HG02623 (cell line): ENCODE results near the gene KCNMA1.

ENCODE experiments used
- ATAC-seq: cut with Tn5 transposase; IDR thresholded peaks from one replicate; pipeline ENCODE4 v1.9.1; 2021; ENCODE audit warnings: moderate library complexity; ENCODE audit not compliant: unreplicated experiment

The KCNMA1 gene

DNA sequence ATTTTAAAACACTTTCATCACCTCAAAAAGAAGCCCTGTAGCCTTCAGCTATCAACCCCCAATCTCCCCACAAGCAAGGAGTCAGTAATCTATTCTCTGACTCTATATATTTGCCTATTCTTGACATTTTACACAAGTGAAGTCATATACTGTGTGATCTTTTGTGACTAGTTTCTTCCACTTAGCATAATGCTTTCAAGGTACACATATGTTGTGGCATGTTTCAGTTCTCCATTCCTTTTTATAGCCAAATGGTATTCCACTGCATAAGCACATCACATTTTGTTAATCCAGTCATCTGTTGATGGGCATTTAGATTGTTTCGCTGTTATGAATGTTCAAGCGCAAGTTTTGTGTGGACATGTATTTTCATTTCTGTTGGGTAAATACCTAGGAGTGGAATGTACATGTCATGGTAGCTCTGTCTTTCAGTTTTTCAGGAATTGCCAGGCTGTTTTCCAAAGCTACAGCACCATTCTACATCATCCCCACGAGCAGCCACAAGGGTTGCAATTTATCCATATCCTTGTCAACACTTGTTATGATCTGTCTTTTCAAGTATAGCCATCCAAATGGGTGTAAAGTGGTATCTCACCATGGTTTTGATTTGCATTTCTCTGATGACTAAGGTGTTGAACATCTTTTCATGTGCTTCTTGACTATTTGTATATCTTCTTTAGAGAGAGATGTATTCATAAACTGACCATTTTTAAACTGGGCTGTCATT is 405.6 kb downstream of the KCNMA1 start:
- ATAC-seq: no peak

DNA sequence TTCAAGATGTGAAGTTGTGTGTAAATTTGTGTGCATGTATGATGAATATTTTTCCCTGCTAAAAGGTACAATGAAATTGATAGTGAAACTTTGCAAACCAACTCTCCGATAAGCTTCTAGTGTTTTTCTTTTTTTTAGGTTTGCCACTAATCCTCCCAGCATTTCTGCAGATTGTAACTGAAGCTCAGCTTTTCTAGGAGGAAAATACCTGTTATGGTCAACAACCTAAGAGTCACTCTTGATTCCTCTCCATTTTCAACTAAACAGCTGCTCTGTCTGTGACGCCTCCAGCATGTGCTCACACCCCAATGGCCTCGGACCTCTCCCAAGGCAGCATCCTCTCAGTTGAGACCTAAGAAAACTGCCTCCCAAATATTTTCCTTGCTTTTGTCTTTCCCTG is 406.2 kb downstream of the KCNMA1 start:
- ATAC-seq: no peak

DNA sequence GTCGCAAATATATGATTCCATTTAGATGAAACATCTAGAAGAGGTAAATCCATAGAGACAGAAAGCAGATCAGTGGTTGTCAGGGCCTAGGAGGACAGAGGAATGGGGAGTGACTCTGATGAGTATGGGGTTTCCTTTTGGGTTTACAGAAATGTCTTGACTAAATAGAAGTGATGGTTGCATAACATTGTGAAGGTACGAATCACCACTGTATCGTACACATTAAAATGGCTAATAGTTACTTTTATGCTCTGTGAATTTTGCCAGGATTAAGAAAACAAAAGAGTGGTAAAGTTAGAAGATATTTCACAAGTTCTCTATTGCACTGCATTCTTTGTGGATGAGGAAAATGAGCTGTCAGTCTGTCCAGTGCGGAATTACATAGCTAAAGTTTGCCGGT is 407.4 kb downstream of the KCNMA1 start:
- ATAC-seq: no peak

DNA sequence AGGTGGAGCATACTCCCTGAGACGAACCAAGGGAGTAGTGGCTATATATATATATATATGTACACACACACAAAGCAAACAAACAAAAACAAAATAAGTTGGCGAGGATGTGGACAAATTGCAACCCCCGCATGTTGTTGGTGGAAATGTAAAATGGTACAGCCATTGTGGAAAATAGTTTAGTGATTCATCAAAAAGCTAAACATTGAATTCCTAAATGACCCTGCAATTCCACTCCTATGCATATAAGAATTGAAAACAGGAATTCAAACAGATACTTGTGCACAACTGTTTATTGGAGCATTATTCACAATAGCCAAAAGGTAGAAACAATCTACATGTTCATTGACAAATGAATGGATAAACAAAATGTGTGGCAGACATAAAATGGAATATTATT is 407.9 kb downstream of the KCNMA1 start:
- ATAC-seq: no peak

DNA sequence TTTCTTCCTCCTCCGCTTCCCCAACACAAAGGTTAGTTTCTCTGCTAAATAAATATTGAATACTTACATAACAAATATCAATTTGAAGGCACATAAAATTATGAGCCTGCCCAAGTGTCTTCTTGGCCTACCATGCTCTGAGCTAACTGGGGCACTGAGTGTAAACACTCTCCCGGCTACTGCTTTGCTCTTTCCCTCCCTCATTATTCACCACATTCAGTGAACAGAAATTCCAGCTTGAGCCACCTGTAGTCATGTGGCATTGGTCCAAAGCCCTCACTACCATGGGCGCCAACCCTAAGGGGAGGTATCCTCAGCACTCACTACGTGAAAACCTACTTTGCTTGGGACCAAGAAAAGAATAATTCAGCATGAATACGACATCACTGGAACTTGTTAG is 409.0 kb downstream of the KCNMA1 start:
- ATAC-seq: no peak

DNA sequence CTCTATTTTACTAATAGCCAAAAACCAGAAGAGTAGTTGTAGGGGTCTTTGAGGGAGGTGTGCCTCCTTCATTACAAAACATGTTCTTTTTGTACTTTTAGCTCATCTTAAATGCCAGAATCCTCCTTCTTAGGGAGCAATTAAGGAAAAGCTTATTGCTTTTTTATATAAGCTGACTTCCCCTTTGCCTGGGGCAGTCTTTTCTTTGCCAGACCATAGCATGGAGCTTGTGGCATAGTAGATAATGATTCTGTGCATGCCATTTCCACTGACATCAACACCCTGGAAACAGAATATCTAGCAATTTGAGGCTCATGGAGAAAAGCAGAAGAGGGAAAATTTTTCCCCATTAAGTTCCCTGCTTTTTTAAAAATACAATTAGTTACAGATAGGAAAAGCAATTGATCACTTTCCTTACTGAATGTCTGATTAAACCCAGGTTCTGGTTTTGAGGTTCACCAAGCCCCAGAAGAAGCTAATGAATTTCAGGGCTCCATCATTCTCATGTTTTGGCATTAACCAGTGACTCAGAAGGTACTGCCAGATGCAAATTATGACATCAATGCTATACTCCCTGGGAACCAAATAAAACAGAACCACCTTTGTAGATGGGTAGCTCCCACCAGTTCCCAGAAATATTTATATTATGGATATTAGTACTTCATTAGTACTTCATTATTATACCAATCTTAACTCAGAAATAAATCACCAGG is 410.6 kb downstream of the KCNMA1 start:
- ATAC-seq: no peak

DNA sequence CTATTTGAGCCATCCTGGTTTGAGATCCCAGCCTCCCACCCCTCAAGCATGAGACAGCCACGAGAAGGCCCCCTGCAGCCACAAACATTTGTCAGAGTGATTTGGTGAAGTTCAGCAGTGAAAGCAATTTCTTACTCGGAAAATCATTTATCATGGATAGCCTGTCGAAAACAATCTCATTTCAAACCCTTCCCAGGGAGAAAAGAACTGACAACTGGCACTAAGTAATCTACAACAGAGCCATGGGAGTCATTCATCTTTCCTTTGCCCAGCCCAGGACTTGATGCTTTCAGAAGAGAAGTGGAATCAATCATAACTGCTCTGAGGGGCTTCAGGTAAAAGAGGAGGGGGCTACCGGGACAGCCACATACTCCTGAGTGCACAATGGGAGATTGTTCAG is 411.2 kb downstream of the KCNMA1 start:
- no peak for ATAC-seq

DNA sequence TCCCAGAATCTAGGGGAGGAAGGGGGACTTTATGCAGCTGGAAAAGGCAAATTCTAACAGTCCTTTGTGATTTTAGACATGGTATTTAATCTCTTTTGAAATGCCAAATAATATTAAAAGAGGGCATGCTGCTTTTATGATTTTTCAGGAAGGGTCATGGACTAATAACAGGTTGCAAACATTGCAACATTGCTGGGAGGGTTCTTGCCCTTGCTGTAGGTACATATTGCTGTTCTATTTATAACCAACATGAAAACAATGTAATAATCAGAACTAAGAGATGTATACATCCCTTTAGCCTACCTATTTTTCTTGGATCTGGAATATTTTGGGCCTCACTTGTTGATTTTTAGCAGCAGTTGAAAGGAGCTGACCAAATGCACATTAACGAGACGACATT is 411.6 kb downstream of the KCNMA1 start:
- no peak for ATAC-seq

DNA sequence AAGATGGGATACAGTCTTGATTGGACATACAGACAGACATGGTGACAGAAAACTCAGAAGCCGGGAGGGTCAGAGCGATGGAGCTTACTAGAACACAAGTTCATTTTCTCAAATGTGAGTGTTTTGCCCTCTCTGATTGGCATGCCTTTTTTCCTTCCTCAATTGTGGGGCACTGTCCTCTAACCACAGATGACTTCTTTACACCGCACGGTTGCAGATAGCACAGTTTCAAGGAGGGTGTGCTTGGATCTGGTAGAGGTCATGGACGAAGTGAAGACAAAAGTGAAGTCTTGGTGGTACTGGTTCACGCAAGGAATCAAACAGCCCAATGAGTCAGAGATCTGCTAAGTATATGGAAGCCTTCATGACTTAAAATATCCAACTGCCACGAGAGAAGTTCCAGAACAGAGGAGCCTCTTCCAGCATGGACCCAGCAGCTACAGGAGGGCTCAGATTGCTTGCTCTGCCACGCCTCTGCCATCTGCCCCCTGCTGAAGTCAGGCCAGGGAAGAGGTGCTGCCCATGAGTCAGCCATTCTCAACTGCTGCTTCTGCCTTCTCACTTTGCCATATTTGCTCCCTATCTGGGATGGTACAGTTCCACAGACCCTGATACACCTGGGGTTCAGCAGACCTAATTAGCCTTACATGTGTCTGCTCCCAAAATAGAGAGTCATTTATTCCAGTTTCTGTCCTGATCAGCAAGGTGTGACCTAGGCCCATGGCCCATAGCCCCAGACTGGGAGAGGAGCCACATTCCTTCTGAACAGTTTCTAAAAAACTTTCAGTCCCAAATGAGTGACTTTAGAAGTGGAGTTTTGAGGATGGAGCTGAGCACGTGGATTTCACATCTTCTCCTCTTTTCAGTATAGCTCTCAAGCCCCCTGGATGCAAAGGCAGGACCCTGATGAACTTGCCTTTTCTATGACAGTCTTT is 413.8 kb downstream of the KCNMA1 start:
- ATAC-seq: no peak

DNA sequence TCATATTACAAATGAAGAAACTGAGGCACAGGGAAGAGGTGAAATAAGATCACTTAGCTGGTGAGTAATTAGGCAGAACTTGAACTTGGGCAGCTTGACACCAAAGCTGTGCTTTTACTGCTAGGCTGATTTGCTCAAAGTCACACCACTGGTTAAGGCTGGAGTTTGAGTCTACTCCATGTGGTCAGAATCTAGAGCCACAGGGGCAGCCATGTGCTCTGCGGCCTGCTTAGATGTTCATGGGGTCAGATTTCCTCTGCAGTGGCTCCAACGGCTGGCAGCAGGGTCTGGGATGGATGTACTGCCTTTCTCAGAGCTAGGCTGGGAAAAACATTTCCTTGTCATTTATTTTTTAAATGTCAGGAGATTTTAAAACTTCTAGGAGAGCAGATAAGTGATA is 417.5 kb downstream of the KCNMA1 start:
- ATAC-seq: no peak

DNA sequence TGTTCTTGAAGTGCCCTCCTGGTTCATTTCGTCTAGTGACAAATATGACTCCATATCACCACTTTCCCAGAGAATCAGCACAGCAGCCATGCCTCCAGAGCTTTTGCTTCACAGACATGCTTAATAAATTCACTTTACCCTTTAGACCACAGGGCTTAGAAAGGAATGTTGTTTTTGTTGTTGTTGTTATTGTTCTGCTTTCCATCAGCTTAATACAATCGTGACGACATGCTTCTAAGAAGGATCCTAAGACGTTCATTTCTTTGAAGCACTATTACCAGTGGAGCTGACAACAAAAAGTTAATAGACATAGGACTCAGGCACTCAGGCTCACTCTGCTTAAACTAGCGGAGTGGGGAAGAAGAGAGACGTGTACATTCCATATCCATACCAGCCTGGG is 418.6 kb downstream of the KCNMA1 start:
- ATAC-seq: no peak

DNA sequence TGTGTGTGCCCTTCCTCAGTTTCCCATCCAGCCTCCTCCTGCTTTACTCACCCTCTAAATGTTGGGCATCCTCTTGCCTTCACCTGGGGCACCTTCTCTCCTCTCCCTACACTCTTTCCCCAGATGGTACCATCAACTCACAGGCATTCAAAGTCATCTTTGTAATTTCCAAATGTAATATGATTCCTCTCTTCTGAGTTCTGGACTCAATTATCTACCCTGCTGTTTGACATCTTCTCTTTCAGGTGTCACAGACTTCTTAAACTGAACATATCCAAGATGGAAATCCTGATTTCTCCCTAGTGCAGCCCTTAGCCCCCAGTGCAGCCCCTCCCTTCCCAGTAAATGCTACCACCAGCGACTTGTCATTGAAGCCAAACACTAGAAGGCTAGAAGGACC is 422.8 kb downstream of the KCNMA1 start:
- ATAC-seq: no peak

DNA sequence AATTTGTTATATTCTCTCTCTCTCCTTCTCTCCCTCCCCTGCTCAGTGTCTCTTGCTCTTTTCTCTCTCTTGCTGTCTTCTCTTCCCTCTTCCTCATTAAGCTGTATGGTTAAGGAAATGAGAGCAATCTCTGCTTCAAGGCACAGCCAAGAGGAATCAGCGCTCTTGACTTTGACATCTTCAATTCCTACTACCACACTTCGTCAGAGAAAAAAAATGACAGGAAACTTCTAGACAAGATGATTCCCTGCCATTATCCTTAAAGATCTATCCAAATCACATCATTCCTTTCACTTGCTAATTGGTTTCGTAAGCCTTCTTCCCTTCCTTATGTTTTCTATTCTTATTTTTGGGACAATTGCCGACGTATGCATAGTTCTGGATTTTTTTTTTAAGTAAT is 425.0 kb downstream of the KCNMA1 start:
- ATAC-seq: no peak

DNA sequence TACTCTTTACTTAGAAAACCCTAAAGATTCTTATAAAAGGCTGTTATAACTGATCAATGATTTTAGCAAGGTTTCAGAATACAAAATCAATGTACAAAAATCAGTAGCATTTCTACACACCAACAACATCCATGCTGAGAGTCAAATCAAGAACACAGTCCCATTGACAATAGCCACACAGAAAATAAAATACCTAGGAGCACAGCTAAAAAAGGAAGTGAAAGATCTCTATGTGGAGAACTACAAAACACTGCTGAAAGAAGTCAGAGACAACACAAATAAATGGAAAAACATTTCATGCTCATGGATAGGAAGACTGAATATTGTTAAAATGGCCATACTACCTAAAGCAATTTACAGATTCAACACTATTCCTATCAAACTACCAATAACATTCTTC is 427.0 kb downstream of the KCNMA1 start:
- no peak for ATAC-seq

DNA sequence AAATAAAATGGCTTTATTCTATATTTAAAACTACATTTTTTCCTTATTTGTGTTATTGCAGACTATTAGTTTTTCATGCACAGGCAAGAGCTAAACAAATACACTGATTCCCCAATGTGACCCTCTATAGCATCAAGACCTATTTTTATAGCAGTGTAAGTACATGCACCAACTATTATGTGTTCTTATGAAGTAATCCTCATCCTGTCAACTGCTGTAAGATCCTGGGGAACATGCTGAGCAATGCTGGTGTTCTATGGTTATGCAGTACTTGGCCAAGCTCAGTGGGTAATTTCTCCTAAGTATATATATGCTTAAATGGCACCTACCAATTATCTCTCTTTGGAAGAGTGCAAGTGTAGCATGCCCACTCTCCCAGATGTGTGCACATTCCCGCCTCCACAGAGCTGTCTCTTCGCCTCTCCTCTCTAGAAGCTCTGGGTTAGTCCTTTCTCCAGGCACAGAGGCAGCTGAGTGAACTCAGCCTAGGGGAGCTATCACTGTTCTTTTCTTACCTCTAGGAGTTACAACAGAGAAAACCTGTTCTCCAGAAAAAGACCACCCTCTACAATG is 428.8 kb downstream of the KCNMA1 start:
- no peak for ATAC-seq

DNA sequence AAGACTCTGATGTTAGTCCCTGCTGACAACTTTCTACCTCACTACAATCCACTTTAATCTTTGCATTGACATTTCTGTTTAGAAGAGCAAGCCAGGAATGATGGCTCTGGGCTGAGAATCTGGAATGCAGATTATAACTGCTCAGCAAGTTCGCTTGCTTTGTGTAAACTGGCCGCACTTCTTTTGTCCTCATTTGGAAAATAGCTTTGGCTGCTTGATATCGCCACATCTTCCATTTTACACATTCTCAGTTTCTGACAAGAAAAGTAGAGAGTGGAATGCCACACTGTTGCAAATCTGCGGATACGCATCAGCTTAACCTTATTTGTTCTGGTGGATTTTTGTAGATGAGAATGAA is 429.8 kb downstream of the KCNMA1 start:
- no peak for ATAC-seq

DNA sequence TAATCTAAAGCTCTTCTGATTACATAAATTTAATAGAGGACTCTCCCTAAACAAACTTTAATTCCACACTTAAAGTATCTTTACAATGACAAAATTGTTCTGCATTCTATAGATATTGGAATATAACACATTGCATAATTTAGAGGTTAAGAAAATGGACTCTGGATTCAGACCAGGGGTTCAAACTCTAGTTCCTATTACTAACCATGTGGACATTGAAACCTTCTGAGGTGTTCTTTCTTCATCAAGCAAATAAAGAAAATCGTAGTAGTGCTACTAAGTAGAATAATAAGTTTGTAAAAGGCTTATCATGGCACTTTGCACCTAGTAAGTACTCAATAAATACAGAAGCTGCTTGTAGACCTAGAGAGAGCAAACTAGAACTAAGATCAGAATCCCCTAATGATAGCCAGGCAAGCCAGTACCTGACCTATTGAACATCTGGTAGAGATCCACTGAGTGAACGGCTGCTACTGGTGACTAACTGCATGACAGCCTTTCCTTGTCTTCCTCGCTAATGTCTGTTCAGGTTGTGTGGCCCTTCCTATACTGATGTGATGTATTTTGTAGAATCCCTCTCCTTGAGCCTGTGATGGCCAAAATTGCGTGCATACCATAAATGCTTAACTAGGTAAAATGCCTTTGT is 430.3 kb downstream of the KCNMA1 start:
- no peak for ATAC-seq

DNA sequence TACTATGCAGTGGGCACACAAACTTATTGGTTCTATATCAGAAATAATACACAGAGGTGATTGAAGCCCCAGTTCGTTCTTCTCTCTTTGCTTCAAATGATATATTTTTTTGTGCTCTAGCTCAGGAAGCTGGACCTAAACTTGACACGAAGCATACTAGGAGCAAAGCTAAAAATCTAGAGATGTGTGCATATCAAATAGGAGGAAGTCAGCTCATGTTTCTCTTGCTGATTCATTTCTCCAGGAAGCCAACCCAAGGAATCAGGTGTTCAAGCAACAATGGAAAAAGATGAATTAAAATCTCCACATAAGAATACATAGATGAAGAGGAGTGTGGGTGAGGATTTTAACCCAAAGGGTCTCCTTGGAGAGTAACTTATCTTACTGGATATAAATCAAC is 432.5 kb downstream of the KCNMA1 start:
- no peak for ATAC-seq

DNA sequence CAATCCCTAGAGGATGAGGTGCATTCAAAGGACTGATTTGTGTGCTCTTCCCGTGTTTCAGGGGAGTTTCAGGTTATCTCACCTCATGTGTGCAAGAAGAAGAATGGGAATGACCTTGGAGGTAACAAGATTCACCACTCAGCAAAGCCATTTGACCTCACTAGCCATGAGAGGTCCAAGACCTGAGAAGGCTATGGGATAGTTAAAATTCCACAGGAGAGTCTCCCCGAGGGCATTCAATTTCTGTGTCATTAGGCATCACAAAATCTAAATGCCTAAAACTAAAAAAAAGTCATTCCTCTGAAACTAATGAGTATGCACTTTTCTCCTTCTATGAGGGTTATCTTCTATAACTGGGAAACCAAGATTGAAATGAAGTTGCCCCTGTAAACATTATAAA is 433.4 kb downstream of the KCNMA1 start:
- no peak for ATAC-seq

DNA sequence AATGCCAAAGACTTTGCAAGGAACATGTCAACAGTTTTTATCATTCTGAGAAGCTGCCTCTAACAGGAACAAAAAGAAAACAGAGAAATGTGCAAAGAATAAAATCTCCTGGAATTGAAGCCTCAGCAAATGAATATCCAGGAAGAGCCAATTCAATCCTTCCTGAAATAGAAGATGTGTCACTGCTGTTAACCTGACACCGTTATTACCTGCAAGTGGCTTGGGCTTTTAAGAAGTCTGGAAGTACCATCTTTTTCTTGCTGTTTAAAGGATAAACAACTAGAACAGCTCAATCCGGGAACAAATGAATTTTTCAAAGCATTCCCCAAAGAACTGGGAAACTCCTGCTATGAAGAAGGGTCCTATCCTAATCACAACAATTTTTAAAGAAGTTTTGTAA is 434.8 kb downstream of the KCNMA1 start:
- no peak for ATAC-seq
